ENCODE results near the gene PRR5L.

DNA sequence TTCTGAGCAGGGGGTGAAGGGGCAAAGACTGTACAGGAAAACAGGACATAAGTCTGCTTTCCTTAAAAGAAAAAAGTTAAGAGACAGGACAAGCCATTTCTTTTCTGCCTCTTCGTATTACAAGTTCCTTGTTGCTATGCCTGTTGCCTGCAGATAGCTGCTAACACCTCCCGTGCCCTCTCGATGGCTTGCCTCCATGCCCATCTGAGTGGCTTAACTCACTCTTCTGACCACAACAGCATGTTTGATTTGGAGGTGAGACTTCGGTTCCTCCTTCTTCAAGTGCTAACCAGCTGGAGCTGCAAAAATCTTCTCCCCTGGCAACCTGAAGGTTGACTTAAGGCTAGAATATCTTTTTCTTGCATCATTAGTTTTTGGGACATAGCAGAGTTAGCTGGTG lies 103.1 kb downstream of the PRR5L start:
- TF ChIP-seq YY1 (IDR thresholded peaks at IDR 0.05; ENCODE audit: insufficient read depth, insufficient read length): no peak
- TF ChIP-seq SUZ12 (IDR thresholded peaks at IDR 0.05; ENCODE audit: extremely low read depth, insufficient read depth, insufficient read length): no peak

Measured in NT2/D1 (cell line).